ENCODE results near the gene SIAH3.

The SIAH3 gene

DNA sequence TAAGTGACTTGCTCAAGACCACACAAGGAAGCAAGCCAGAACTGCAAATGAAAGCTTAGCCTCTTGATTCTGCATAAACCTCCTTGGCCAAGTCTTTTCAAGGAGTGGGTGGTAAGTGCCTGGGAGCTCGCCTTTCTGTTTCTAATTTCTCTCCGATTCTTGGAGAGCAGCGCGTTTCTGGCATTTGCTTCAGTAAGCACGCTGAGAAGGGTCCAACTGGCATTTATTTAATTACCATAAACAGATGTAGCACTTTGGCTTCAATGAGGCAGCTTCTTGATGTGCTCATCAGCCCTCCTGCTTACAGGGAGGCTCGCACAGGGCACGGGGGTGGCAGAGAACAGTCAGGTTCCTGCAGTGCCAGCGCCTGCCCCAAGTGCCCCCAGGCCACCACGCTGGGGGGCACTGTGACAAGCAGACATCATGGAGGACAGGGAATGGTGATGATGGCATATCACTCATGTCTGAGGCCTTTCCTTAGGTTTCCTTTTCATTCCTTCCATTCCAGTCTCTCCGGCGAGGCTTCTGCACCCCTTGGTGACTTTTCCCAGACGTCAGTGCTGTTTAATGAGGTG lies 13.3 kb downstream of the SIAH3 start:
- Histone ChIP-seq H3K4me3 (ENCODE audit: low read depth, low read length, poor library complexity, severe bottlenecking) (no peak overlapping the region), H3K4me1 (ENCODE audit: insufficient read depth, low read length, severe bottlenecking) (no peaks in the 10 kb centered on the region), H3K9me3 (ENCODE audit: low read length) (no peaks in the 10 kb centered on the region), H3K9me2 (ENCODE audit: low read depth, low read length) (no peaks in the 10 kb centered on the region), H2AFZ (ENCODE audit: low read length) (no peak overlapping the region), H3K79me2 (ENCODE audit: insufficient read depth, low read length) (no peaks in the 10 kb centered on the region), H3K36me3 (ENCODE audit: insufficient read depth, low read length) (no peaks in the 10 kb centered on the region), H3K27ac (ENCODE audit: low read depth, low read length, poor library complexity, severe bottlenecking) (no peak overlapping the region), H3K9ac (ENCODE audit: low read length) (no peak overlapping the region), H3F3A (ENCODE audit: insufficient read depth, low read length) (no peaks in the 10 kb centered on the region), H3K27me3 (ENCODE audit: insufficient read depth, low read length) (no peaks in the 10 kb centered on the region), H4K20me1 (ENCODE audit: insufficient read depth, low read length) (no peaks in the 10 kb centered on the region), H3K4me2 (ENCODE audit: low read length) (no peak overlapping the region)
- TF ChIP-seq EZH2 (IDR thresholded peaks at IDR 0.05; ENCODE audit: borderline replicate concordance, low read length) (no peak), CTCF (IDR thresholded peaks at IDR 0.05; ENCODE audit: low read length) (no peak)

DNA sequence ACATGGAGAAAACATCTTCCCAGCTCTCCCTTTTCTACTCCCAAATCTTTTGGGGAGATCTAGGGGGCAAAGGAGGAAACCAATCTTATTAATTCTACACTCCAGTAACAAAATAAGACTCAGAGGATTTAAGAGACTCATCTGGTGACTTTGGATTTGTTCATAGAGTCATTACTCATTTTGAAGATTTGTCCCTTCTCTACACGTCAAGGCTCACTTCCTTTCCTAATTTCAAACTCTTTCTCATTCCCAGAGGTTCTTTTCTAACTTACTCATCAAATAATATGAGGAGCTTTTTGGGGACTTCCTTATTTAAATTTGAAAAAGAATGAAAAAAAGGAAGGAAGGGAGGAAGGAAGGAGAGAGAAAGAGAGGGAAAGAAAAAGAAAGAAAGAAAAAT lies 14.4 kb downstream of the SIAH3 start:
- Histone ChIP-seq H4K20me1 (ENCODE audit: insufficient read depth, low read length) (no peaks in the 10 kb centered on the region), H3F3A (ENCODE audit: insufficient read depth, low read length) (no peaks in the 10 kb centered on the region), H3K79me2 (ENCODE audit: insufficient read depth, low read length) (no peaks in the 10 kb centered on the region), H3K9me3 (ENCODE audit: low read length) (no peaks in the 10 kb centered on the region), H3K36me3 (ENCODE audit: insufficient read depth, low read length) (no peaks in the 10 kb centered on the region), H3K27me3 (ENCODE audit: insufficient read depth, low read length) (no peaks in the 10 kb centered on the region), H2AFZ (ENCODE audit: low read length) (no peak overlapping the region), H3K4me1 (ENCODE audit: insufficient read depth, low read length, severe bottlenecking) (no peaks in the 10 kb centered on the region), H3K4me3 (ENCODE audit: low read depth, low read length, poor library complexity, severe bottlenecking) (no peak overlapping the region), H3K9me2 (ENCODE audit: low read depth, low read length) (no peaks in the 10 kb centered on the region), H3K9ac (ENCODE audit: low read length) (no peak overlapping the region), H3K4me2 (ENCODE audit: low read length) (no peak overlapping the region), H3K27ac (ENCODE audit: low read depth, low read length, poor library complexity, severe bottlenecking) (no peak overlapping the region)
- TF ChIP-seq CTCF (IDR thresholded peaks at IDR 0.05; ENCODE audit: low read length): no peak
- TF ChIP-seq EZH2 (IDR thresholded peaks at IDR 0.05; ENCODE audit: borderline replicate concordance, low read length): no peak

DNA sequence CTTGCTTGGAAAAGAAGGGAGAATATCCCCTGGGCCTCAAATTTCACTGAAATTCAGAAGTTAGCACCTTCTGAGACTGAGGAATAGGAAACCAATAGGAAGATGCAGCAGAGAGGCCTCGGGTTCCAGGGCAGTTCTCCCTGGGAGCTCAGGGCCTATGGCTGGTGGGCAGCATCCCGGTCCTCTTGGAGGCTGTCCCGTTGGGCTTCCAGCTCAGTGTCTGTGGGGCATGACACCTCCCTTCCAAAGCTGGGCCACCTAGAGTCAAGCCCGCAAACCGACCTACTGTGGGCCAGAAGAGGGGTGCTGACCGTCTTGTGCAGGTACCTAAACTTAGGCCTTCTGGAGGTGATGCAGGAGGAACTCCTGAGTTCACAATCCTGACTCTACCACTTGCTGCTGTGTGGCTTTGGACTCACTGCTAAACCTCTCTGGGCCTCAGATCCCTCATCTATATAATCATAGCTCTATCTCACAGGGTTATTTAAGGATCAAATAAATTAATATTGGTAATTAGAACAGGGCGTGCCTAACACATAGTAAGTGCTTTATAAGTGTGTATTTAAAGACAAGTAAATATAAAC lies 17.1 kb downstream of the SIAH3 start:
- H3K4me2 ChIP-seq (ENCODE audit: low read length): no peak overlapping the region
- no peaks in the 10 kb centered on the region for H3K9me3 ChIP-seq (ENCODE audit: low read length)
- H3K36me3 ChIP-seq (ENCODE audit: insufficient read depth, low read length): no peaks in the 10 kb centered on the region
- no peaks in the 10 kb centered on the region for H3K9me2 ChIP-seq (ENCODE audit: low read depth, low read length)
- H3K9ac ChIP-seq (ENCODE audit: low read length): no peak overlapping the region
- TF ChIP-seq CTCF (IDR thresholded peaks at IDR 0.05; ENCODE audit: low read length) (no peak), EZH2 (IDR thresholded peaks at IDR 0.05; ENCODE audit: borderline replicate concordance, low read length) (no peak)
- H2AFZ ChIP-seq (ENCODE audit: low read length): no peak overlapping the region
- H3K4me1 ChIP-seq (ENCODE audit: insufficient read depth, low read length, severe bottlenecking): no peaks in the 10 kb centered on the region
- no peak overlapping the region for H3K4me3 ChIP-seq (ENCODE audit: low read depth, low read length, poor library complexity, severe bottlenecking)
- no peaks in the 10 kb centered on the region for H3K79me2 ChIP-seq (ENCODE audit: insufficient read depth, low read length)
- H3K27me3 ChIP-seq (ENCODE audit: insufficient read depth, low read length): no peaks in the 10 kb centered on the region; the same call in 1 of the 2 replicates
- H4K20me1 ChIP-seq (ENCODE audit: insufficient read depth, low read length): no peaks in the 10 kb centered on the region
- no peak overlapping the region for H3K27ac ChIP-seq (ENCODE audit: low read depth, low read length, poor library complexity, severe bottlenecking)
- H3F3A ChIP-seq (ENCODE audit: insufficient read depth, low read length): no peaks in the 10 kb centered on the region
